GM13976 (cell line): ENCODE results near the gene ATP2B3.

Experiments used
- DNase-seq: peaks from one replicate; pipeline ENCODE4 v3.0.0; 2012; ENCODE audit warnings: low spot score
- CTCF ChIP-seq: IDR thresholded peaks from 2 replicates; pipeline ENCODE4 v1.5.1; 2012; ENCODE audit warnings: borderline replicate concordance, mild to moderate bottlenecking; ENCODE audit not compliant: insufficient read depth; ENCODE audit errors: extremely low read depth, missing control alignments, control extremely low read depth
- in situ Hi-C: fragments of 300-500 bp; cut with MboI; formaldehyde crosslinking; loops from one replicate; pipeline ENCODE4 v1.12.0; 2022; ENCODE audit warnings: low sequenced_read_pairs, mixed read lengths, inconsistent platforms; ENCODE audit not compliant: unreplicated experiment

Gene ATP2B3

DNA sequence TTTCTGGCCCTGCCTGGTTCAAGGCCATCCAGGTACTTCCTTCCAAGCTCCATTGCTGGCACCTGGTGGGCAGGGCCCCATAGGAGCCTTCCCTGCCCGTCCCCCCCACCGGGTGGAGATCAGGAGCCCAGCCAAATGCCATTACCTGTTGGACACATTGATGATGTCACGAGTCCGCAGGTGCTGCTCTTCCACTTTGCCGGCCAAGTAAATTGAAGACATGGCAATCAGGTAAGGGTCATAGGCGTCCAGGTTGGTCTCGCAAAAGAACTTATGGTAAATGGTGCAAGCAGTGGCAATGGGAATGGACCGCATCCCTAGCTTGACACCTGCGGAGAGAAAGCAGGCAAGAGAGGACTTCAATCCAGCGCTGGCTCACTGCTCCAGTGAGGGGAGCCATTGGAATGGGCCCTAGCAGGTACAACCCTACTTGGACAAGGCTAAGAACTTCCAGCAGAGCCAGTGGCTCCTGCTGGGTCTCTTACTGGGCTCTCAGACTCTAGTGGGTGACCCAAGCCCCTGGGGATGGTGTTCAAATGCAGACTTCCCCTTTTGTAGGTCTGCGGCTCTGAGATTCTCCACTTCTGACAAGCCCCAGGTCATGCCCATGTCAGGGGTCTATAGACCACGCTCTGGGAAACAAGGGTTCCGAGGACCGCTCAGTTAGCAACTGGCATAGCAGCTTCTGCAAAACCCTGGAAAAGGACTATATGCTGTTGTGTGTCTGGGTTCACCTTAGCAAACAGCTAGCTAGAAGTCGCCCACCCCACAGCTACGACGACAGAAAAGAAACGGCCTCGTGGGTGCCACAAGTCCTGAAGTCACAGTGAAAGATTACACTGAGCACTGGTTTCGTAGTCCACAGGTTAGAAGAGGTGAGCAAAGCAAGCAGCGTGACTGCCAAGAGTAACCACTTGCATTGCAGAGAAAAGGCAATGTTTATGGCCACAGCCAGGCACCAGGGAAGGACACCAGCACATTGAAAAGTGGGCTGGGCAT lies 78.7 kb downstream of the ATP2B3 start:
- DNase-seq: no peak
- in situ Hi-C loops: no loop called here
- TF ChIP-seq CTCF: no peak

GRCh38 chrX:153596981-153597750 lies 79.7 kb downstream of the ATP2B3 start:
- DNase-seq: no peak
- in situ Hi-C loops: no loop called here
- no peak for TF ChIP-seq CTCF

DNA sequence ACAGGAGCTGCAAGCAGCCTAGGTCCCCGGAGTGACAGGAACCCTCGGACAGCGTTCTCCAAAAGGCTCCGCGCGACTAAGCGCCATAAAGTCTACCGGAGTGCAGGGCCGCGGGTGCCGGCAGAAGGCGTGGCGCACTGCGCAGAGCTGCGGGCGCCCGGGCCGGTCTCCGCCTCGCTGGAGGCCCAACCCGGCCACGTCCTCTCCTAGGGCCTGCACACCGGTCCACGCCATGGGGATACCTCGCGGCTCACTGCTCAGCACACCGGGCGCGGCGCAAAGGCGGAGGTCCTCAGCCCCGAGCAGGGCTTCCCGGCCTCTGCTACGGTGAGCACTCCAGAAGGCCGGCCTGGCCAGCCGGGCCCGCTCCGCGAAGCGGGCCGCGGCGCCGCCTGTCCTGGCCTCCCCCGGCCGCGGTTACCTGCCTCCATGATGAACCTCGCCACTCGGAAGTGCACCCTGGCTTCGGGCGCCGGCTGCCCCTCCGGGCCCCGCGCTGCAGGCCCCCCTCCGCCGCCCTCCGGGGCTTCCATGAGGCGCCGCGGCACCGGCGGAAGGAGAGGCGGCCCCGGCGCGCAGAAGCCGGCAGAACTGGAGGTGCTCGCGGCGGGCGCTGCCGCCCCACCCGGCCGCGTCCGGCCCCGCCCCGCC lies 81.2 kb downstream of the ATP2B3 start, which contains the start of gene CCNQ:
TSS of gene CCNQ (minus strand) at position 599 of the 651 bp plus-strand sequence. CDS start at position 533, 66 bp downstream.
- no peak for TF ChIP-seq CTCF
- in situ Hi-C loops: no loop called here
- DNase-seq: no peak

- peak; percentile 94 for DNase-seq
- TF ChIP-seq CTCF: no peak
- in situ Hi-C loops: no loop called here
Measured at GRCh38 chrX:153599192-153600031, 82.0 kb downstream of the ATP2B3 start.

DNA sequence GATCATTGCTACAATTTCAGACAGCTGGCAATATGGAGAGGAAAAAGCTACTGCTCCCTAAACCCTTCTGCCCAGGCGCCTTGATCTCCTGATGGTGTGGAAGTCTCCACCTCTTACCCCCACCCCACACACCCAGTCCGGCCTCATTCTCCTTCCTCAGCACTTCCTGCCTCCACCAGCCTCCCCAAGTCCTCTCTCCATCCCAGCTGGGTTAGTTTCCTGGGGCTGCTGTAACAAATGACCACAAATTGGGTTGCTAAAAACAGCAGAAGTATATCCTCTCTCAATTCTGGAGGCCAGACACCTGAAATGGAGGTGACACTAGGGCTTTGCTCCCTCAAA lies 82.6 kb downstream of the ATP2B3 start:
- TF ChIP-seq CTCF: no peak
- in situ Hi-C loops: no loop called here
- DNase-seq: no peak
